ENCODE measurements around the gene HSPB6.
A peak's percentile ranks its signal among the peaks of the same experiment; 100 is the strongest.
"Not testable (repeated sequence)": the region's sequence is repeated elsewhere in the genome, so short reads cannot be mapped to it uniquely, and the experiment has no call there.

HSPB6 gene

GRCh38 chr19:35729021-35729420 lies 27.8 kb downstream of the HSPB6 start:
- no peak for DNase-seq

- no peak for DNase-seq
Measured at GRCh38 chr19:35727956-35728706, 28.7 kb downstream of the HSPB6 start.

DNA sequence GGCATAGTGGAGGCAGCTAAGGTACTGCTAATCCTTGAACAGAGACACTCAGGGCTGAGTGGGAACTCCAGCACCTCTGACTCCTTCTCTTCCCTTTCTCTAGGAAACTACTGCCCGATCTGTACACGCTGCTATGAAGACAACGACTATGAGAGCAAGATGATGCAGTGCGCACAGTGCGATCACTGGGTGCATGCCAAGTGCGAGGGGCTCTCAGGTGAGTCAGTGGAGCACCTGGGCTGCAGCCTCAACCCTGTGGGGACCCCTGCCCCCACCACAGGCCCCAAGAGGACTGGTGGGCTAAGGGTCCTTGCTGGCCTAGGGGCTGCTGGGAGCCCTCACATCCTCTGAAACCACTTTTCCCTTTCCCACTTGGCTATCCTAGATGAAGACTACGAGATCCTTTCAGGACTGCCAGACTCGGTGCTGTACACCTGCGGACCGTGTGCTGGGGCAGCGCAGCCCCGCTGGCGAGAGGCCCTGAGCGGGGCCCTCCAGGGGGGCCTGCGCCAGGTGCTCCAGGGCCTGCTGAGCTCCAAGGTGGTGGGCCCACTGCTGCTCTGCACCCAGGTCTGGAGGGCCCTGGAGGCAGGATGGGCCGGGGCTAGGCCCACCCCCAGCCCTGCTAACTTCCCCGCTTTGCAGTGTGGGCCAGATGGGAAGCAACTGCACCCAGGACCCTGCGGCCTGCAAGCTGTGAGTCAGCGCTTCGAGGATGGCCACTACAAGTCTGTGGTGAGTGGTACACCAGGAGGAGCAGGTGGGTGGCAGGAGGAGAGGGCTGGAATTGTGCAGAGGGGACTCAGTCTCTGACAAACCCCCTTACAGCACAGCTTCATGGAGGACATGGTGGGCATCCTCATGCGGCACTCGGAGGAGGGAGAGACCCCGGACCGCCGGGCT lies 29.5 kb downstream of the HSPB6 start:
- DNase-seq, result no peak

DNA sequence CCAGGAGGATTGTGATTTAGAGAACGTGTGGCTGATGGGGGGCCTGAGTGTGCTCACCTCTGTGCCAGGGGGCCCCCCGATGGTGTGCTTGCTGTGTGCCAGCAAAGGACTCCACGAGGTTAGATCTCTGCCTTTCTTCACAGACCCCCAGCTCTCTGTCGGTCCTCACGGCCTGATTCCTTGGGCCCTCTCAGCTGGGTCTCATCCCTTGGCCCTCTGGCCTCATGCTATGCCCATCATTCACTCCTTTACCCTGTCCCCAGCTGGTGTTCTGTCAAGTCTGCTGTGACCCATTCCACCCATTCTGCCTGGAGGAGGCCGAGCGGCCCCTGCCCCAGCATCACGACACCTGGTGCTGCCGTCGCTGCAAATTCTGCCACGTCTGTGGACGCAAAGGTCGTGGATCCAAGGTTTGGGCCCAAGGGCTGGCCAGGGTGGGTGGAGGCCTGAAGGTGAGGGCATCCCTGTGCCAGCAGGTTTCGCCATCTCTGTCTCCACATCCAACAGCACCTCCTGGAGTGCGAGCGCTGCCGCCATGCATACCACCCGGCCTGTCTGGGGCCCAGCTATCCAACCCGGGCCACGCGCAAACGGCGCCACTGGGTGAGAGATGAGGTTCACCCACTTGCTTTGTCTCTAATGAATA lies 31.5 kb downstream of the HSPB6 start:
- no peak for DNase-seq

GRCh38 chr19:35724560-35724959 lies 32.3 kb downstream of the HSPB6 start:
- no peak for DNase-seq

DNA sequence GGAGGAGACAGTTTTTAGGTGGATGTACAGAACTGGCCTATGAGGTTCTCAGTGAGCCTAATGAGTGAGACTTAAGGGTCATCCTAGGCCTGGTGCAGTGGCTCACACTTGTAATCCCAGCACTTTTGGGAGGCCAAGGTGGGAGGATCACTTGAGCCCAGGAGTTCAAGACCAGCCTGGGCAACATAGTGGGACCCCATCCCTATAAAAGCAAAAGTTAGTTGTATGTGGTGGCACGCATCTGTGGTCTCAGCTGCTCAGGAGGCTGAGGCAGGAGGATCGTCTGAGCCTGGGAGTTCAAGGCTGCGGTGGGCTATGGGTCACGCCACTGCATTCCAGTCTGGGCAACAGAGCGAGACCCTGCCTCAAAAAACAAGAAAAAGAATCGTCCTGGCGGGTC lies 32.7 kb downstream of the HSPB6 start:
- DNase-seq, result not testable (repeated sequence)

GRCh38 chr19:35723671-35724070 lies 33.2 kb downstream of the HSPB6 start:
- DNase-seq, result no peak

GRCh38 chr19:35722897-35723296 lies 33.9 kb downstream of the HSPB6 start:
- no peak for DNase-seq

DNA sequence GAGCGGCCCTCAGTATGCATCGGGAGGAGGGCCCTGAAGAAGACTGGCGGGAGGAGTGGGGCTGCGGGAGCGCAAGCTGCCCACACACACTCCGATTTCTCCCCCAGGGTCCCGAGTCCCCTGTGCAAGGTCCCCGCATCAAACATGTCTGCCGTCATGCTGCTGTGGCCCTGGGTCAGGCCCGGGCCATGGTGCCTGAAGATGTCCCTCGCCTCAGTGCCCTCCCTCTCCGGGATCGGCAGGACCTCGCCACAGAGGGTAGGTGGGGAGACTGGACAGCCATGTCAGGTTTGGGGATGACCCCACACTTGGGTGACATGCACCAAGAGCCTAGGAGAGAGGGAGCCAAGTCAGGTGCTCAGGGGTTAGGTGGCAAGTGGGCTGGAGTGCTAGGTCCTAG lies 34.4 kb downstream of the HSPB6 start:
- no peak for DNase-seq

GRCh38 chr19:35721374-35721773 lies 35.5 kb downstream of the HSPB6 start:
- no peak for DNase-seq

DNA sequence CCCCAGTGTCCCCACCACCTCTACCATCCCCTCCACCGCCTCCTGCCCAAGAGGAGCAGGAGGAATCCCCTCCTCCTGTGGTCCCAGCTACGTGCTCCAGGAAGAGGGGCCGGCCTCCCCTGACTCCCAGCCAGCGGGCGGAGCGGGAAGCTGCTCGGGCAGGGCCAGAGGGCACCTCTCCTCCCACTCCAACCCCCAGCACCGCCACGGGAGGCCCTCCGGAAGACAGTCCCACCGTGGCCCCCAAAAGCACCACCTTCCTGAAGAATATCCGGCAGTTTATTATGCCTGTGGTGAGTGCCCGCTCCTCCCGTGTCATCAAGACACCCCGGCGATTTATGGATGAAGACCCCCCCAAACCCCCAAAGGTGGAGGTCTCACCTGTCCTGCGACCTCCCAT lies 36.2 kb downstream of the HSPB6 start:
- no peak for DNase-seq

DNA sequence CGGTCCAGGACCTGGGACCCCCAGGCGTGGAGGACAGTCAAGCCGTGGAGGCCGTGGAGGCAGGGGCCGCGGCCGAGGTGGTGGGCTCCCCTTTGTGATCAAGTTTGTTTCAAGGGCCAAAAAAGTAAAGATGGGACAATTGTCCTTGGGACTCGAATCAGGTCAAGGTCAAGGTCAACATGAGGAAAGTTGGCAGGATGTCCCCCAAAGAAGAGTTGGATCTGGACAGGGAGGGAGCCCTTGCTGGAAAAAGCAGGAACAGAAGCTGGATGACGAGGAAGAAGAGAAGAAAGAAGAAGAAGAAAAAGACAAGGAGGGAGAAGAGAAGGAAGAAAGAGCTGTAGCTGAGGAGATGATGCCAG lies 36.7 kb downstream of the HSPB6 start:
- no peak for DNase-seq

DNA sequence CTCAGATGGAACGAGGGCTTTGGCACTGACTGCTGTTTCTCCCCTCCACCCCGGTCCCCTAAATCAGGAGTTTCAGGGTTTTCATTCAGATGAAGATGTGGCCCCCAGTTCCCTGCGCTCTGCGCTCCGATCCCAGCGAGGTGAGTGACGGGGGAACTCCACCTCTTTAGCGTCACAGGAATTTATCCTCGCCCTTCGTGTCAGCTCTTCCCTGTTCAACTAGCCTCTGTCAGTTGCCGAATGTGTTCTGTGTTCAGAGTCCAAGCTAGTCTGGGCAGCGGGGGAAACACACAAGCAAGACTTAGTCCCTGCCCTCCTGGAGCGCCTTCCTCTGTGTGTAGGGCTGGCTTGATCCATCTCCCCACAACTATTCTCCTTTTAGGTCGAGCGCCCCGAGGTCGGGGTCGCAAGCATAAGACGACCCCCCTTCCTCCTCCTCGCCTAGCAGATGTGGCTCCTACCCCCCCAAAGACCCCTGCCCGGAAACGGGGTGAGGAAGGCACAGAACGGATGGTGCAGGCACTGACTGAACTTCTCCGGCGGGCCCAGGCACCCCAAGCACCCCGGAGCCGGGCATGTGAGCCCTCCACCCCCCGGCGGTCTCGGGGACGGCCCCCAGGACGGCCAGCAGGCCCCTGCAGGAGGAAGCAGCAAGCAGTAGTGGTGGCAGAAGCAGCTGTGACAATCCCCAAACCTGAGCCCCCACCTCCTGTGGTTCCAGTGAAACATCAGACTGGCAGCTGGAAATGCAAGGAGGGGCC lies 37.2 kb downstream of the HSPB6 start:
- DNase-seq, result no peak

- DNase-seq, result no peak
Measured at GRCh38 chr19:35718345-35719041, 38.3 kb downstream of the HSPB6 start.

- no peak for DNase-seq
Measured at GRCh38 chr19:35717665-35718344, 39.0 kb downstream of the HSPB6 start, which contains the start of gene KMT2B. KMT2B (plus strand) TSS chr19:35718003; CDS start chr19:35718019, 16 bp downstream.

GRCh38 chr19:35716801-35717664 lies 39.8 kb downstream of the HSPB6 start:
- DNase-seq, result peak; percentile 98

GRCh38 chr19:35715981-35716800 lies 40.6 kb downstream of the HSPB6 start:
- DNase-seq, result no peak

DNA sequence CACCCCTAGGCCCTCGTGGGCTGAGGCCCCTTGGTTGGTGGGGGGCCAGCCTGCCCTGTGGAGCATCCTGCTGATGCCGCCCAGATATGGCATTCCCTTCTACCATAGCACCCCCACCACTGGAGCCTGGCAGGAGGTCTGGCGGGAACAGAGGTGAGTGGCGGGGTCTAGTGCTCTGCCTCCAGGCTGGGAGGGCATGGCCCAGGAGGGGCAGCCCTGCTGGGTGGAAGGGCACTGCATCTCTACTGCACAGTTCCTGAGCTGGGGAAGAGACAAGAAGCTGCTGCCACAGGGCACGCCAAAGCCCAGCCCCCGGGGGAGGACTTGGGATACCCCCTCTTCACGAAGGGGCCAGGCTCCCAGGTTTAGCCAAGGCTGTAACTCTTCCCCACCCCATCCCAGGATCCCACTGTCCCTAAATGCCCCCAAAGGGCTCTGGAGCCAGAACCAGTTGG lies 41.4 kb downstream of the HSPB6 start:
- no peak for DNase-seq

DNA sequence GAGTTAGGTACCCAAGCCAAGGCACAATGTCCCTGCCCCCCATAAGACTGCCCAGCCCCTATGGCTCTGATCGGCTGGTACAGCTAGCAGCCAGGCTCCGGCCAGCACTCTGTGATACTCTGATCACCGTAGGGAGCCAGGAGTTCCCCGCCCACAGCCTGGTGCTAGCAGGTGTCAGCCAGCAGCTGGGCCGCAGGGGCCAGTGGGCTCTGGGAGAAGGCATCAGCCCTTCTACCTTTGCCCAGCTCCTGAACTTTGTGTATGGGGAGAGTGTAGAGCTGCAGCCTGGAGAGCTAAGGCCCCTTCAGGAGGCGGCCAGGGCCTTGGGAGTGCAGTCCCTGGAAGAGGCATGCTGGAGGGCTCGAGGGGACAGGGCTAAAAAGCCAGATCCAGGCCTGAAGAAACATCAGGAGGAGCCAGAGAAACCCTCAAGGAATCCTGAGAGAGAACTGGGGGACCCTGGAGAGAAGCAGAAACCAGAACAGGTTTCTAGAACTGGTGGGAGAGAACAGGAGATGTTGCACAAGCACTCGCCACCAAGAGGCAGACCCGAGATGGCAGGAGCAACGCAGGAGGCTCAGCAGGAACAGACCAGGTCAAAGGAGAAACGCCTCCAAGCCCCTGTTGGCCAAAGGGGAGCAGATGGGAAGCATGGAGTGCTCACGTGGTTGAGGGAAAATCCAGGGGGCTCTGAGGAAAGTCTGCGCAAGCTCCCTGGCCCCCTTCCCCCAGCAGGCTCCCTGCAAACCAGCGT lies 42.1 kb downstream of the HSPB6 start:
- no peak for DNase-seq

All from CD4-positive, alpha-beta T cell treated with Interleukin-15 for 1 hour (primary cell).